ENCODE results near the gene FILIP1. TPM values are rescaled to one million over a fixed set of nuclear protein-coding genes. Genes with fewer than 3 reads are reported as not detected.

The FILIP1 gene
- polyA plus RNA-seq, 2 of the 4 experiments (the other 2 are of a cell fraction) = 2.3 to 15.6 TPM

GRCh38 chr6:75333676-75334200 lies 159.9 kb downstream of the FILIP1 start (continued):
- no peak for TF ChIP-seq PBX3 (IDR thresholded peaks at IDR 0.05)
- no peak for TF ChIP-seq RAD21 (conservative IDR thresholded peaks at IDR 0.05 in 1 of 2, IDR thresholded peaks at IDR 0.05 in 1 of 2)

- POLR2A ChIA-PET = no interaction called here
- 67% methylated on average over 2 of the region's 2 CpGs for WGBS (ENCODE audit: missing lambda C conversion rate)
- H3K4me2 ChIP-seq = no peak overlapping the region
- no peak for TF ChIP-seq MAZ (IDR thresholded peaks at IDR 0.05; ENCODE audit: borderline replicate concordance, low read depth, low read length)
- no peak for TF ChIP-seq HEYL (CRISPR knock-in tag; IDR thresholded peaks at IDR 0.05)
- no peak for TF ChIP-seq ESRRA (IDR thresholded peaks at IDR 0.05; ENCODE audit: borderline replicate concordance, low read length)
- TF ChIP-seq JUNB (IDR thresholded peaks at IDR 0.05) = no peak
- no peak for TF ChIP-seq FOSB (CRISPR knock-in tag; IDR thresholded peaks at IDR 0.05)
- no peak for TF ChIP-seq PHF8 (IDR thresholded peaks at IDR 0.05; ENCODE audit: borderline replicate concordance, low read depth)
- TF ChIP-seq RCOR1 (IDR thresholded peaks at IDR 0.05; ENCODE audit: low read depth, low read length) = no peak
- no peak for TF ChIP-seq ZNF302 (CRISPR knock-in tag; IDR thresholded peaks at IDR 0.05)
- no peak for TF ChIP-seq TP53 (CRISPR knock-in tag; IDR thresholded peaks at IDR 0.05)
- no peak for TF ChIP-seq POLR2A (IDR thresholded peaks at IDR 0.05; ENCODE audit: low read length)
- no peak for TF ChIP-seq CBX8 (IDR thresholded peaks at IDR 0.05)
- no peak for TF ChIP-seq NFE2L2 (conservative IDR thresholded peaks at IDR 0.05; ENCODE audit: low read length)
- TF ChIP-seq HOXB13 (CRISPR knock-in tag; IDR thresholded peaks at IDR 0.05; ENCODE audit: low read depth) = no peak
- TF ChIP-seq USF2 (IDR thresholded peaks at IDR 0.05) = no peak
- TF ChIP-seq RFX5 (IDR thresholded peaks at IDR 0.05) = no peak
- TF ChIP-seq EHF (CRISPR knock-in tag; IDR thresholded peaks at IDR 0.05) = no peak
- TF ChIP-seq GATA3 (IDR thresholded peaks at IDR 0.05; ENCODE audit: borderline replicate concordance) = no peak
- no peak for TF ChIP-seq HMGXB4 (CRISPR knock-in tag; IDR thresholded peaks at IDR 0.05; ENCODE audit: borderline replicate concordance)
- no peak for TF ChIP-seq BCL3 (IDR thresholded peaks at IDR 0.05)
- ATAC-seq (no peak), DNase-seq (ENCODE audit: low read depth in 1 of 2, low spot score in 1 of 2) (no peak), FAIRE-seq (no peak)
- CTCF ChIA-PET = no interaction called here
- peaks cover 22% of the 10 kb centered on the region for H3K4me1 ChIP-seq
- H3K27ac ChIP-seq = no peak overlapping the region
- H3K9me3 ChIP-seq = no peaks in the 10 kb centered on the region
- H3K4me3 ChIP-seq = no peak overlapping the region
These were observed 162.4 kb downstream of the FILIP1 start for GRCh38 chr6:75331151-75331550.

GRCh38 chr6:75329703-75330102 lies 163.9 kb downstream of the FILIP1 start:
- Histone ChIP-seq H3K27ac (no peak overlapping the region), H3K4me3 (no peak overlapping the region), H3K4me1 (peaks cover 17% of the 10 kb centered on the region), H3K9me3 (no peaks in the 10 kb centered on the region), H3K4me2 (no peak overlapping the region)
- WGBS (ENCODE audit: missing lambda C conversion rate) = 93% methylated on average over 1 of the region's 1 CpG
- ATAC-seq (no peak), DNase-seq (ENCODE audit: low read depth in 1 of 2, low spot score in 1 of 2) (no peak), FAIRE-seq (no peak)
- ChIA-PET CTCF (no interaction called here), POLR2A (no interaction called here)
- TF ChIP-seq KDM1A (IDR thresholded peaks at IDR 0.05; ENCODE audit: low read depth) = no peak
- no peak for TF ChIP-seq RCOR1 (IDR thresholded peaks at IDR 0.05; ENCODE audit: low read depth, low read length)
- TF ChIP-seq NFE2L2 (conservative IDR thresholded peaks at IDR 0.05; ENCODE audit: low read length) = no peak
- no peak for TF ChIP-seq SMC3 (IDR thresholded peaks at IDR 0.05)
- no peak for TF ChIP-seq RARB (CRISPR knock-in tag; IDR thresholded peaks at IDR 0.05)
- no peak for TF ChIP-seq HEYL (CRISPR knock-in tag; IDR thresholded peaks at IDR 0.05)
- TF ChIP-seq ZNF302 (CRISPR knock-in tag; IDR thresholded peaks at IDR 0.05) = no peak
- TF ChIP-seq CEBPB (IDR thresholded peaks at IDR 0.05) = no peak
- no peak for TF ChIP-seq HOXB13 (CRISPR knock-in tag; IDR thresholded peaks at IDR 0.05; ENCODE audit: low read depth)
- no peak for TF ChIP-seq HDAC2 (IDR thresholded peaks at IDR 0.05)
- TF ChIP-seq FOXS1 (CRISPR knock-in tag; IDR thresholded peaks at IDR 0.05) = no peak

All from A549 (cell line).